ENCODE data around the gene INPP5F. TPM values are rescaled to one million over a fixed set of nuclear protein-coding genes. Genes with fewer than 3 reads are reported as not detected.
A peak's percentile ranks its signal among the peaks of the same experiment; 100 is the strongest.
"Not testable (repeated sequence)": the region's sequence is repeated elsewhere in the genome, so short reads cannot be mapped to it uniquely, and the experiment has no call there.

Gene INPP5F
- total RNA-seq, 1 donor: 38.0 TPM

- H3K4me3 ChIP-seq (ENCODE audit: low read depth, low read length): no peak overlapping the region
- TF ChIP-seq CTCF (IDR thresholded peaks at IDR 0.05; ENCODE audit: insufficient read depth, low read depth, low read length): no peak
- no peak for DNase-seq (ENCODE audit: low read depth)
Observed at GRCh38 chr10:119762035-119762434, 36.2 kb downstream of the INPP5F start.

DNA sequence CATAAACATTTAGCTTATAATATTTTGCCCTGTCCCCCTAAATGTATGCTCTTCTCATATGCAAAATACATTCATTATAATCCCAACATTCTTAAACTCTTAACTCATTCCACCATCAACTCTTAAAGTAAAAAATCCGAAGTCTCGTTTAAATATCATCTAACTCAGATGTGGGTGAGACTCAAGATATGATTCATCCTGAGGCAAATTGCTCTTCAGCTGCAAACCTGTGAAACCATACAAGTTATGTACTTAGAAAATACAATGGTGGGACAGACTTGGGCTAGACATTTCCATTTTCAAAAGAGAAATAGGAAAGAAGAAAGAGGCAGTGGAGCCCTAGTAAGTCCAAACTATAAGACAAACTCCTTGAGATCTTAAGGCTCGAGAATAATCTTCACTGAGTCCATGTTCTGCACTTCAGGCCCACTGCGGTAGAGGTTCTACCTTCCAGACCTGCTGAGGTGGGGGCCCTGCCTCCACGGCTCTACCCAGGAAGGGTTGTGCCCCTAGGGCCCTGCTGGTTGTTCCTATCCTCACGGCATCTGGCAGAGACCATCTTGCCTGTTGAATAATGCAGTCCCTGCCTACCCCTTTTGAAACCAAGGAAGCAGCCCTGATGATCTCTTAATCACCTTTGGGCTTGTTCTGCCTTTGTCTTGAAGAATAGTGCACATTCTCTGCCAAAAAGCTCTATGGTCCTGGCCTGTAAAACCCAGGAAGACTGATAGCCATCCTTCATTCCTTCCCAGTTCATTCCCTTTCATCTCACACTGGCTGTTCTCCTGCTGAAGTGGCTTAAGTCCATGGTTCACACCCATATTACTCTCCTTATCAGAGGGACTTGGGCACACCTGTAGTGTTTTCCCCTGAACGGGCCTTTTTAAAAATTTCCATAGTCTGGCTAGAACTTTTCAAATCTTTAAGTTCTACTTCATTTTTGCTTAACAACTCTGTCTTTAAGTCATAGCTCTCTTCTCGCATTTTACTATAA lies 37.3 kb downstream of the INPP5F start:
- TF ChIP-seq CTCF (IDR thresholded peaks at IDR 0.05; ENCODE audit: insufficient read depth, low read depth, low read length): no peak
- no peak overlapping the region for H3K4me3 ChIP-seq (ENCODE audit: low read depth, low read length)
- DNase-seq (ENCODE audit: low read depth): no peak

- no peak overlapping the region for H3K4me3 ChIP-seq (ENCODE audit: low read depth, low read length)
- peak; percentile 43 for DNase-seq (ENCODE audit: low read depth)
- TF ChIP-seq CTCF (IDR thresholded peaks at IDR 0.05; ENCODE audit: insufficient read depth, low read depth, low read length): no peak
Observed at GRCh38 chr10:119768455-119769094, 42.7 kb downstream of the INPP5F start.

GRCh38 chr10:119769886-119770285 lies 44.0 kb downstream of the INPP5F start:
- H3K4me3 ChIP-seq (ENCODE audit: low read depth, low read length): no peak overlapping the region
- peak; percentile 30 for DNase-seq (ENCODE audit: low read depth)
- TF ChIP-seq CTCF (IDR thresholded peaks at IDR 0.05; ENCODE audit: insufficient read depth, low read depth, low read length): no peak

- no peak overlapping the region for H3K4me3 ChIP-seq (ENCODE audit: low read depth, low read length)
- TF ChIP-seq CTCF (IDR thresholded peaks at IDR 0.05; ENCODE audit: insufficient read depth, low read depth, low read length): no peak
- peak; percentile 56 for DNase-seq (ENCODE audit: low read depth)
Observed at GRCh38 chr10:119770928-119771327, 45.1 kb downstream of the INPP5F start.

- H3K4me3 ChIP-seq (ENCODE audit: low read depth, low read length): no peak overlapping the region
- TF ChIP-seq CTCF (IDR thresholded peaks at IDR 0.05; ENCODE audit: insufficient read depth, low read depth, low read length): no peak
- peak; percentile 19 for DNase-seq (ENCODE audit: low read depth)
Observed at GRCh38 chr10:119772334-119772733, 46.5 kb downstream of the INPP5F start.

- DNase-seq (ENCODE audit: low read depth); H3K4me3 ChIP-seq (ENCODE audit: low read depth, low read length): not testable (repeated sequence)
Observed at GRCh38 chr10:119773041-119773440, 47.2 kb downstream of the INPP5F start.

Measured in fibroblast of villous mesenchyme (primary cell).